HCT116 (cell line): ENCODE results near the gene ZDHHC1. TPM values are rescaled to one million over a fixed set of nuclear protein-coding genes. Genes with fewer than 3 reads are reported as not detected.

Experiments
- ATAC-seq: fragments of 200-7000 bp; cut with Tn5 transposase; 2 replicates; pipeline ENCODE4 v1.9.1; 2020; ENCODE audit warnings: mild to moderate bottlenecking, moderate library complexity
- BruUV-seq: library from RNA; stranded (reverse); fragments of 400-500 nt; replicated peaks from 2 replicates; lab custom pipeline; 2021; lab: Mats Ljungman, UMichigan
- CTCF ChIA-PET: fragments of 300-600 bp; sonication (Branson Sonifier 250); formaldehyde crosslinking; loops from one replicate; lab custom pipeline; 2021; ENCODE audit warnings: antibody characterized with exemption; lab: Charles Lee
- POLR2A ChIA-PET: fragments of 300-600, 350-600 bp; sonication (Branson Sonifier 250); formaldehyde crosslinking; loops from one replicate; lab custom pipeline; 2021; ENCODE audit warnings: antibody characterized with exemption; lab: Charles Lee
- RAD21 ChIA-PET, 2 experiments: fragments of 300-600 bp; sonication (Branson Sonifier 250); formaldehyde crosslinking; loops; one replicate each; lab custom pipeline; 2023; ENCODE audit warnings: low total read pairs in 2 of 2; ENCODE audit not compliant: uncharacterized antibody in 2 of 2, unreplicated experiment in 2 of 2, low non-redundant PET in 1 of 2; lab: Charles Lee
- DNase-seq: peaks from one replicate; pipeline ENCODE4 v3.0.0-alpha.2; 2010; ENCODE audit warnings: low read depth, low spot score
- H2AFZ ChIP-seq: fragments of 200-600 bp; shearing (Covaris generic), sonication (generic); 2 replicates; pipeline ENCODE4 v1.6.1; 2017; ENCODE audit warnings: low read depth, mixed run types, mixed read lengths, antibody characterized with exemption, low read length; ENCODE audit not compliant: poor library complexity, severe bottlenecking
- H3K27ac ChIP-seq: 2 replicates; pipeline ENCODE4 v1.5.1; 2012; ENCODE audit warnings: low read depth, low read length
- H3K27me3 ChIP-seq: fragments of 200-600 bp; sonication (generic); 2 replicates; pipeline ENCODE4 v1.6.1; 2016; ENCODE audit warnings: mixed run types, low read length, mixed read lengths; ENCODE audit not compliant: insufficient read depth
- H3K36me3 ChIP-seq, 2 experiments: fragments of 200-500 bp in 1 of 2; fragments of 200-600 bp in 1 of 2; sonication (Bioruptor generic) in 1 of 2; sonication (generic) in 1 of 2; 2 replicates each; pipeline versions ENCODE4 v1.5.1 to v1.6.1; 2014 to 2016; ENCODE audit warnings: low read length in 2 of 2, inconsistent platforms in 1 of 2, mixed read lengths in 1 of 2, mixed run types in 1 of 2; ENCODE audit not compliant: insufficient read depth in 2 of 2, control insufficient read depth in 1 of 2
- H3K4me1 ChIP-seq, 2 experiments: fragments of 200-600 bp in 1 of 2; sonication (generic) in 1 of 2; 2 replicates each; pipeline versions ENCODE4 v1.5.1 to v1.6.1; 2012 to 2017; ENCODE audit warnings: low read length in 2 of 2, inconsistent platforms in 1 of 2, mild to moderate bottlenecking in 1 of 2, mixed read lengths in 1 of 2, mixed run types in 1 of 2, moderate library complexity in 1 of 2; ENCODE audit not compliant: insufficient read depth in 2 of 2, control insufficient read depth in 1 of 2
- H3K4me2 ChIP-seq: fragments of 200-600 bp; sonication (generic); 2 replicates; pipeline ENCODE4 v1.6.1; 2017; ENCODE audit warnings: mixed run types, low read length, mixed read lengths
- H3K4me3 ChIP-seq, 2 experiments: fragments of 200-600 bp in 1 of 2; sonication (generic) in 1 of 2; replicated peaks in 1 of 2; 2 replicates each; pipeline ENCODE4 v1.5.1; 2011 to 2016; ENCODE audit warnings: low read length in 2 of 2, control low read depth in 1 of 2, low read depth in 1 of 2, mild to moderate bottlenecking in 1 of 2, mixed read lengths in 1 of 2, mixed run types in 1 of 2
- H3K79me2 ChIP-seq: fragments of 200-600 bp; sonication (generic); 2 replicates; pipeline ENCODE4 v1.6.1; 2017; ENCODE audit warnings: mild to moderate bottlenecking, mixed run types, low read length, moderate library complexity, mixed read lengths; ENCODE audit not compliant: insufficient read depth
- H3K9ac ChIP-seq: fragments of 200-600 bp; sonication (generic); 2 replicates; pipeline ENCODE4 v1.6.1; 2016; ENCODE audit warnings: low read length, mixed read lengths
- H3K9me2 ChIP-seq: fragments of 200-600 bp; sonication (generic), shearing (Covaris generic); 2 replicates; pipeline ENCODE4 v1.6.1; 2017; ENCODE audit warnings: mixed run types, mild to moderate bottlenecking, moderate library complexity; ENCODE audit not compliant: insufficient read depth
- H3K9me3 ChIP-seq, 2 experiments: fragments of 200-500 bp in 1 of 2; fragments of 200-600 bp in 1 of 2; sonication (Bioruptor generic) in 1 of 2; sonication (generic) in 1 of 2; 2 replicates each; pipeline ENCODE4 v1.6.1; 2014 to 2017; ENCODE audit warnings: low read length in 2 of 2, mixed read lengths in 2 of 2, inconsistent platforms in 1 of 2, low read depth in 1 of 2, mild to moderate bottlenecking in 1 of 2, mixed run types in 1 of 2, moderate library complexity in 1 of 2; ENCODE audit not compliant: control insufficient read depth in 1 of 2, insufficient read depth in 1 of 2
- H4K20me1 ChIP-seq: fragments of 200-600 bp; sonication (generic), shearing (Covaris generic); 2 replicates; pipeline ENCODE4 v1.6.1; 2017; ENCODE audit warnings: mixed run types, mild to moderate bottlenecking, moderate library complexity; ENCODE audit not compliant: insufficient read depth
- CEBPB ChIP-seq: IDR thresholded peaks from 2 replicates; pipeline ENCODE4 v1.6.1; 2012; ENCODE audit warnings: low read depth
- CTCF ChIP-seq, 3 experiments: fragments of 200-600 bp in 1 of 3; sonication (generic) in 1 of 3; IDR thresholded peaks in 2 of 3; conservative IDR thresholded peaks in 1 of 3; 2 replicates each; pipeline ENCODE4 v1.5.1; 2012 to 2017; ENCODE audit warnings: low read depth in 2 of 3, low read length in 2 of 3, antibody characterized with exemption in 1 of 3, borderline replicate concordance in 1 of 3, control low read depth in 1 of 3, mild to moderate bottlenecking in 1 of 3, mixed read lengths in 1 of 3, mixed run types in 1 of 3, moderate library complexity in 1 of 3; ENCODE audit not compliant: insufficient read depth in 1 of 3
- ELF1 ChIP-seq: IDR thresholded peaks from 2 replicates; pipeline ENCODE4 v1.6.1; 2012; ENCODE audit warnings: low read depth, borderline replicate concordance
- POLR2AphosphoS5 ChIP-seq: IDR thresholded peaks from 2 replicates; pipeline ENCODE4 v1.6.1; 2011; ENCODE audit warnings: mild to moderate bottlenecking, low read depth, low read length, moderate library complexity
- intact Hi-C: fragments of 100-400 bp; cut with micrococcal nuclease; formaldehyde crosslinking; loops from 2 replicates; pipeline ENCODE4 v1.10.0; 2022
- total RNA-seq: library from RNA; stranded (reverse); gene quantifications from one replicate; pipeline ENCODE4 v1.2.1, GENCODE V29; 2021; ENCODE audit not compliant: unreplicated experiment

Gene ZDHHC1
- total RNA-seq, 1 experiment from 2014 or later: 9.1 TPM

- CTCF ChIA-PET: interaction anchor here (2.0 kb wide), 1 partner anchor 16 kb away, joined by 7 read pairs; no protein-coding TSS in a partner anchor
- peak overlapping the region; percentile 20 for H2AFZ ChIP-seq
These were observed 51.6 kb downstream of the ZDHHC1 start for GRCh38 chr16:67364600-67365235.

More at GRCh38 chr16:67364600-67365235, 51.6 kb downstream of the ZDHHC1 start:
- DNase-seq (no peak), ATAC-seq (no peak)
- Histone ChIP-seq H3K9me2 (no peaks in the 10 kb centered on the region), H3K9me3 (no peaks in the 10 kb centered on the region), H3K9ac (no peak overlapping the region), H3K36me3 (no peaks in the 10 kb centered on the region), H3K4me2 (no peak overlapping the region), H3K27me3 (peaks cover 5% of the 10 kb centered on the region), H3K4me3 (no peak overlapping the region), H3K4me1 (peaks cover 5 to 16% of the 10 kb centered on the region in 2 experiments), H3K27ac (no peak overlapping the region), H3K79me2 (no peaks in the 10 kb centered on the region), H4K20me1 (no peaks in the 10 kb centered on the region)
- RAD21 ChIA-PET: no interaction called here
- intact Hi-C loops: no loop called here
- TF ChIP-seq CEBPB (no peak), POLR2AphosphoS5 (no peak), ELF1 (no peak), CTCF (IDR thresholded peaks at IDR 0.05 in 2 of 3, conservative IDR thresholded peaks at IDR 0.05 in 1 of 3; ENCODE audit: borderline replicate concordance in 1 of 3, insufficient read depth in 1 of 3, low read depth in 2 of 3, low read length in 2 of 3) (no peak)
- BruUV-seq: no TSS peak
- POLR2A ChIA-PET: no interaction called here
